C4-2B (cell line): ENCODE data around the gene SETD2.

Experiments
- CTCF ChIP-seq: fragments of 450-650 bp; conservative IDR thresholded peaks from 2 replicates; pipeline ENCODE4 v1.5.1; 2017; ENCODE audit warnings: mild to moderate bottlenecking
- ZFX ChIP-seq: fragments of 450-650 bp; IDR thresholded peaks from 2 replicates; pipeline ENCODE4 v1.6.1; 2017

DNA sequence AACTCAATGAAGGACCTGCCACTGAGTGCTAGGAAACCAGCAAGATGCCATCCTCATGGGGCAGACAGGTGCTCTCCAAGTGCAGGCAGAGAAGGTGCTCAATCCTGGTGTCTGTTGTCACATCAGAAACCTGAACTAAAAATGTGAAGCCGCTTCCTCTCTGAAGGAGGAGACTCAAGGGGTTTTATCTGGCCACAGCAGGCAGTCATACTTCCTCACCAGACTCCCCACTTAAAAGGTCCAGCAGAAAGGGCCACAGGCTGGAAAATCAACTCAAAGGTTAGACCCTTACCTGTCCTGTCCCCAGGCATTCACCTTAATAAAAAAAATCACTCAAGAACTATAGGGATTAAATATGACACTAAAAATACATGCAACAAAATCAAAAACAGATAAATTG lies 192.2 kb downstream of the SETD2 start:
- TF ChIP-seq CTCF, result no peak
- TF ChIP-seq ZFX, result no peak
